WTC11 (cell line): ENCODE measurements around the gene UGT1A1. TPM values are rescaled to one million over a fixed set of nuclear protein-coding genes. Genes with fewer than 3 reads are reported as not detected.

ENCODE experiments used
- ATAC-seq: fragments of 200-7000 bp; cut with Tn5 transposase; 2 replicates; pipeline ENCODE4 v1.10.0; 2021; ENCODE audit warnings: mild to moderate bottlenecking, moderate library complexity
- CTCF ChIA-PET: fragments of 300-600 bp; sonication (Branson Sonifier 250); formaldehyde crosslinking; loops from one replicate; lab custom pipeline; 2021; ENCODE audit warnings: antibody characterized with exemption; lab: Charles Lee
- POLR2A ChIA-PET: fragments of 350-600 bp; sonication (Branson Sonifier 250); formaldehyde crosslinking; loops from one replicate; lab custom pipeline; 2021; ENCODE audit warnings: antibody characterized with exemption; lab: Charles Lee
- DNase-seq: peaks from one replicate; pipeline ENCODE4 v3.0.0; 2021; ENCODE audit warnings: low spot score
- H3K27ac Mint-ChIP-seq: 2 replicates; pipeline ENCODE4 v1.8.0; 2021; ENCODE audit warnings: mixed read lengths
- H3K27me3 Mint-ChIP-seq: 2 replicates; pipeline ENCODE4 v1.8.0; 2021; ENCODE audit warnings: low read depth, mild to moderate bottlenecking, moderate library complexity, mixed read lengths
- H3K36me3 Mint-ChIP-seq: 2 replicates; pipeline ENCODE4 v1.8.0; 2021; ENCODE audit warnings: mixed read lengths
- H3K4me1 Mint-ChIP-seq: 2 replicates; pipeline ENCODE4 v1.8.0; 2022; ENCODE audit warnings: mixed read lengths
- H3K4me3 Mint-ChIP-seq: 2 replicates; pipeline ENCODE4 v1.8.0; 2021; ENCODE audit warnings: mild to moderate bottlenecking, moderate library complexity, mixed read lengths
- H3K9me3 Mint-ChIP-seq: 2 replicates; pipeline ENCODE4 v1.8.0; 2021; ENCODE audit warnings: mixed read lengths
- ATF1 ChIP-seq: sonication (generic); formaldehyde crosslinking; IDR thresholded peaks from 2 replicates; pipeline ENCODE4 v1.8.1; 2023; ENCODE audit warnings: mild to moderate bottlenecking, moderate library complexity, missing genetic modification reagents
- ATF3 ChIP-seq: sonication (generic); formaldehyde crosslinking; conservative IDR thresholded peaks from 2 replicates; pipeline ENCODE4 v1.8.1; 2022; ENCODE audit warnings: mild to moderate bottlenecking, missing genetic modification reagents
- CTCF ChIP-seq: fragments of 200-600 bp; IDR thresholded peaks from 2 replicates; pipeline ENCODE4 v1.8.0; 2022; ENCODE audit warnings: antibody characterized with exemption
- E2F4 ChIP-seq: sonication (generic); formaldehyde crosslinking; IDR thresholded peaks from 2 replicates; pipeline ENCODE4 v1.8.1; 2022; ENCODE audit warnings: low read depth, mild to moderate bottlenecking, moderate library complexity, missing genetic modification reagents, borderline replicate concordance
- ELF4 ChIP-seq: sonication (generic); formaldehyde crosslinking; IDR thresholded peaks from 2 replicates; pipeline ENCODE4 v1.8.1; 2022; ENCODE audit warnings: low read depth, mild to moderate bottlenecking, moderate library complexity, missing genetic modification reagents
- FOXJ3 ChIP-seq: sonication (generic); formaldehyde crosslinking; IDR thresholded peaks from 2 replicates; pipeline ENCODE4 v1.9.0; 2021; ENCODE audit warnings: missing genetic modification reagents, mild to moderate bottlenecking, borderline replicate concordance
- FOXP1 ChIP-seq: sonication (generic); formaldehyde crosslinking; IDR thresholded peaks from 2 replicates; pipeline ENCODE4 v1.8.0; 2022; ENCODE audit warnings: missing genetic modification reagents, mild to moderate bottlenecking, moderate library complexity, borderline replicate concordance
- FOXP4 ChIP-seq: sonication (generic); formaldehyde crosslinking; IDR thresholded peaks from 2 replicates; pipeline ENCODE4 v1.8.0; 2022; ENCODE audit warnings: mild to moderate bottlenecking, missing genetic modification reagents
- GABPB1 ChIP-seq: sonication (generic); formaldehyde crosslinking; IDR thresholded peaks from 2 replicates; pipeline ENCODE4 v1.8.1; 2023; ENCODE audit warnings: mild to moderate bottlenecking, missing genetic modification reagents
- GRHL2 ChIP-seq: fragments of 250-450 bp; sonication (Bioruptor Pico); IDR thresholded peaks from 2 replicates; pipeline ENCODE4 v1.8.0; 2022; ENCODE audit warnings: mild to moderate bottlenecking, moderate library complexity; ENCODE audit not compliant: insufficient replicate concordance, severe bottlenecking
- MYBL2 ChIP-seq: sonication (generic); formaldehyde crosslinking; IDR thresholded peaks from 2 replicates; pipeline ENCODE4 v1.8.1; 2023; ENCODE audit warnings: mild to moderate bottlenecking, moderate library complexity, missing genetic modification reagents
- NFATC4 ChIP-seq: fragments of 250-450 bp; sonication (Bioruptor Pico); IDR thresholded peaks from 2 replicates; pipeline ENCODE4 v1.9.0; 2021; ENCODE audit warnings: mild to moderate bottlenecking
- NR2C2 ChIP-seq: sonication (generic); formaldehyde crosslinking; IDR thresholded peaks from 2 replicates; pipeline ENCODE4 v1.8.0; 2022; ENCODE audit warnings: mild to moderate bottlenecking, missing genetic modification reagents
- NR3C1 ChIP-seq: sonication (generic); formaldehyde crosslinking; conservative IDR thresholded peaks from 2 replicates; pipeline ENCODE4 v1.8.1; 2023; ENCODE audit warnings: low read depth, mild to moderate bottlenecking, missing genetic modification reagents
- OVOL2 ChIP-seq: fragments of 250-450 bp; sonication (Bioruptor Pico); IDR thresholded peaks from 2 replicates; pipeline ENCODE4 v1.9.0; 2021; ENCODE audit warnings: mild to moderate bottlenecking, borderline replicate concordance
- PRRX2 ChIP-seq: fragments of 250-450 bp; sonication (Bioruptor Pico); IDR thresholded peaks from 2 replicates; pipeline ENCODE4 v1.8.0; 2021; ENCODE audit warnings: mild to moderate bottlenecking
- RELA ChIP-seq: sonication (generic); formaldehyde crosslinking; IDR thresholded peaks from 2 replicates; pipeline ENCODE4 v1.8.1; 2022; ENCODE audit warnings: missing genetic modification reagents, mild to moderate bottlenecking, borderline replicate concordance
- SMAD4 ChIP-seq: sonication (generic); formaldehyde crosslinking; IDR thresholded peaks from 2 replicates; pipeline ENCODE4 v1.8.0; 2022; ENCODE audit warnings: mild to moderate bottlenecking, missing genetic modification reagents
- TP53 ChIP-seq: sonication (generic); formaldehyde crosslinking; IDR thresholded peaks from 2 replicates; pipeline ENCODE4 v1.8.1; 2023; ENCODE audit warnings: mild to moderate bottlenecking, missing genetic modification reagents
- USF1 ChIP-seq: sonication (generic); formaldehyde crosslinking; IDR thresholded peaks from 2 replicates; pipeline ENCODE4 v1.8.0; 2022; ENCODE audit warnings: mild to moderate bottlenecking, missing genetic modification reagents
- ZBTB21 ChIP-seq: sonication (generic); formaldehyde crosslinking; IDR thresholded peaks from 2 replicates; pipeline ENCODE4 v1.8.1; 2023; ENCODE audit warnings: mild to moderate bottlenecking, missing genetic modification reagents, borderline replicate concordance
- ZNF219 ChIP-seq: sonication (generic); formaldehyde crosslinking; IDR thresholded peaks from 2 replicates; pipeline ENCODE4 v1.8.0; 2023; ENCODE audit warnings: missing genetic modification reagents, mild to moderate bottlenecking, borderline replicate concordance
- ZNF416 ChIP-seq: fragments of 250-450 bp; sonication (Bioruptor Pico); IDR thresholded peaks from 2 replicates; pipeline ENCODE4 v1.9.0; 2021; ENCODE audit warnings: mild to moderate bottlenecking, inconsistent platforms
- ZNF512 ChIP-seq: sonication (generic); formaldehyde crosslinking; IDR thresholded peaks from 2 replicates; pipeline ENCODE4 v1.8.1; 2022; ENCODE audit warnings: missing genetic modification reagents, borderline replicate concordance
- total RNA-seq: library from RNA; stranded (reverse); gene quantifications from 3 replicates; pipeline ENCODE4 v1.2.3, GENCODE V29; 2021

Gene UGT1A1
- total RNA-seq, 1 experiment from 2014 or later: not detected

GRCh38 chr2:233799716-233800115 is 39.6 kb downstream of the UGT1A1 start:
- peaks cover 13% of the 10 kb centered on the region for H3K9me3 Mint-ChIP-seq
- DNase-seq: no peak
- H3K4me1 Mint-ChIP-seq: no peaks in the 10 kb centered on the region
- no peaks in the 10 kb centered on the region; the same call in 1 of the 2 replicates for H3K27me3 Mint-ChIP-seq
- H3K36me3 Mint-ChIP-seq: no peaks in the 10 kb centered on the region
- no peak overlapping the region for H3K27ac Mint-ChIP-seq
- no peak overlapping the region for H3K4me3 Mint-ChIP-seq
- CTCF ChIA-PET: no interaction called here
- POLR2A ChIA-PET: no interaction called here
- no peak for ATAC-seq
- TF ChIP-seq FOXP1 (CRISPR knock-in tag): no peak
- TF ChIP-seq PRRX2: no peak
- TF ChIP-seq FOXP4 (CRISPR knock-in tag): no peak
- no peak for TF ChIP-seq ELF4
- TF ChIP-seq SMAD4 (CRISPR knock-in tag): no peak
- no peak for TF ChIP-seq GRHL2

GRCh38 chr2:233800208-233800607 is 40.1 kb downstream of the UGT1A1 start:
- DNase-seq (no peak), ATAC-seq (no peak)
- Mint-ChIP-seq H3K4me1 (no peaks in the 10 kb centered on the region), H3K27me3 (no peaks in the 10 kb centered on the region; the same call in 1 of the 2 replicates), H3K36me3 (no peaks in the 10 kb centered on the region), H3K27ac (no peak overlapping the region), H3K9me3 (peaks cover 13% of the 10 kb centered on the region), H3K4me3 (no peak overlapping the region)
- CTCF ChIA-PET: no interaction called here
- TF ChIP-seq NR3C1 (no peak), ATF1 (CRISPR knock-in tag) (no peak)
- POLR2A ChIA-PET: no interaction called here

- CTCF ChIA-PET: interaction anchor here (0.6 kb wide), 1 partner anchor 496 kb away, joined by 3 read pairs; no protein-coding TSS in a partner anchor
- TF ChIP-seq RELA (no peak), E2F4 (no peak), TP53 (CRISPR knock-in tag) (no peak), GABPB1 (no peak), ZNF416 (CRISPR knock-in tag) (no peak), OVOL2 (no peak), FOXJ3 (no peak), ATF3 (CRISPR knock-in tag) (no peak), USF1 (CRISPR knock-in tag) (no peak), MYBL2 (CRISPR knock-in tag) (no peak), NFATC4 (CRISPR knock-in tag) (no peak), ZNF512 (CRISPR knock-in tag) (no peak), CTCF (no peak), ZBTB21 (no peak), SMAD4 (CRISPR knock-in tag) (no peak), NR2C2 (no peak), ZNF219 (no peak)
These were observed 41.5 kb downstream of the UGT1A1 start for GRCh38 chr2:233801357-233802131.

More at GRCh38 chr2:233801357-233802131, 41.5 kb downstream of the UGT1A1 start:
- Mint-ChIP-seq H3K36me3 (no peaks in the 10 kb centered on the region), H3K27me3 (no peaks in the 10 kb centered on the region; the same call in 1 of the 2 replicates), H3K27ac (no peak overlapping the region), H3K4me1 (no peaks in the 10 kb centered on the region), H3K9me3 (peaks cover 13% of the 10 kb centered on the region), H3K4me3 (no peak overlapping the region)
- POLR2A ChIA-PET: no interaction called here
- no peak for ATAC-seq
- DNase-seq: no peak
